ENCODE measurements around the gene SETX. TPM values are rescaled to one million over a fixed set of nuclear protein-coding genes. Genes with fewer than 3 reads are reported as not detected.

The SETX gene
- total and polyA plus RNA-seq, 10 of the 15 experiments (the other 5 are each of a cell fraction or from before 2014, with no cell fraction given) = 15.8 to 75.7 (median 37.0) TPM

GRCh38 chr9:132333556-132333955, 21.2 kb downstream of the SETX start (continued):
- TF ChIP-seq, protein P1, sequence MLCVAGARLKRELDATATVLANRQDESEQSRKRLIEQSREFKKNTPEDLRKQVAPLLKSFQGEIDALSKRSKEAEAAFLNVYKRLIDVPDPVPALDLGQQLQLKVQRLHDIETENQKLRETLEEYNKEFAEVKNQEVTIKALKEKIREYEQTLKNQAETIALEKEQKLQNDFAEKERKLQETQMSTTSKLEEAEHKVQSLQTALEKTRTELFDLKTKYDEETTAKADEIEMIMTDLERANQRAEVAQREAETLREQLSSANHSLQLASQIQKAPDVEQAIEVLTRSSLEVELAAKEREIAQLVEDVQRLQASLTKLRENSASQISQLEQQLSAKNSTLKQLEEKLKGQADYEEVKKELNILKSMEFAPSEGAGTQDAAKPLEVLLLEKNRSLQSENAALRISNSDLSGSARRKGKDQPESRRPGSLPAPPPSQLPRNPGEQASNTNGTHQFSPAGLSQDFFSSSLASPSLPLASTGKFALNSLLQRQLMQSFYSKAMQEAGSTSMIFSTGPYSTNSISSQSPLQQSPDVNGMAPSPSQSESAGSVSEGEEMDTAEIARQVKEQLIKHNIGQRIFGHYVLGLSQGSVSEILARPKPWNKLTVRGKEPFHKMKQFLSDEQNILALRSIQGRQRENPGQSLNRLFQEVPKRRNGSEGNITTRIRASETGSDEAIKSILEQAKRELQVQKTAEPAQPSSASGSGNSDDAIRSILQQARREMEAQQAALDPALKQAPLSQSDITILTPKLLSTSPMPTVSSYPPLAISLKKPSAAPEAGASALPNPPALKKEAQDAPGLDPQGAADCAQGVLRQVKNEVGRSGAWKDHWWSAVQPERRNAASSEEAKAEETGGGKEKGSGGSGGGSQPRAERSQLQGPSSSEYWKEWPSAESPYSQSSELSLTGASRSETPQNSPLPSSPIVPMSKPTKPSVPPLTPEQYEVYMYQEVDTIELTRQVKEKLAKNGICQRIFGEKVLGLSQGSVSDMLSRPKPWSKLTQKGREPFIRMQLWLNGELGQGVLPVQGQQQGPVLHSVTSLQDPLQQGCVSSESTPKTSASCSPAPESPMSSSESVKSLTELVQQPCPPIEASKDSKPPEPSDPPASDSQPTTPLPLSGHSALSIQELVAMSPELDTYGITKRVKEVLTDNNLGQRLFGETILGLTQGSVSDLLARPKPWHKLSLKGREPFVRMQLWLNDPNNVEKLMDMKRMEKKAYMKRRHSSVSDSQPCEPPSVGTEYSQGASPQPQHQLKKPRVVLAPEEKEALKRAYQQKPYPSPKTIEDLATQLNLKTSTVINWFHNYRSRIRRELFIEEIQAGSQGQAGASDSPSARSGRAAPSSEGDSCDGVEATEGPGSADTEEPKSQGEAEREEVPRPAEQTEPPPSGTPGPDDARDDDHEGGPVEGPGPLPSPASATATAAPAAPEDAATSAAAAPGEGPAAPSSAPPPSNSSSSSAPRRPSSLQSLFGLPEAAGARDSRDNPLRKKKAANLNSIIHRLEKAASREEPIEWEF (IDR thresholded peaks at IDR 0.05; ENCODE audit: insufficient replicate concordance, low read depth, low read length) = no peak
- TF ChIP-seq BACH1 (IDR thresholded peaks at IDR 0.05; ENCODE audit: borderline replicate concordance) (no peak), STAT1 (conservative IDR thresholded peaks at IDR 0.05) (no peak), ATF2 (IDR thresholded peaks at IDR 0.05; ENCODE audit: low read length) (no peak), ZZZ3 (IDR thresholded peaks at IDR 0.05; ENCODE audit: control insufficient read depth, insufficient read length, low read depth) (no peak)

- no peak overlapping the region for H3K27ac ChIP-seq (ENCODE audit: control insufficient read depth, insufficient read depth)
These were observed 26.2 kb downstream of the SETX start for GRCh38 chr9:132328580-132328979.

More at GRCh38 chr9:132328580-132328979, 26.2 kb downstream of the SETX start:
- Histone ChIP-seq H3K9me3 (replicated peaks; ENCODE audit: control insufficient read depth, insufficient read depth, low read length) (no peaks in the 10 kb centered on the region; the same call in 2 of the 3 replicates), H2AFZ (ENCODE audit: control insufficient read depth, low read depth, low read length) (no peak overlapping the region), H3K4me2 (ENCODE audit: control insufficient read depth, insufficient read depth) (no peak overlapping the region), H3K79me2 (ENCODE audit: control insufficient read depth, insufficient read depth, low read length) (no peaks in the 10 kb centered on the region; the same call in none of the 2 replicates), H3K4me3 (no peak overlapping the region), H3K4me1 (ENCODE audit: control insufficient read depth, insufficient read depth, low read length) (no peaks in the 10 kb centered on the region), H3K9ac (ENCODE audit: control insufficient read depth, insufficient read depth, low read length) (no peak overlapping the region), H3K36me3 (ENCODE audit: control insufficient read depth in 2 of 2, insufficient read depth in 2 of 2, low read length in 1 of 2) (peaks cover 9 to 61% of the 10 kb centered on the region in 2 experiments), H3K27me3 (replicated peaks in 1 of 2; ENCODE audit: control insufficient read depth in 2 of 2, insufficient read depth in 2 of 2, low read length in 1 of 2) (no peaks in the 10 kb centered on the region), H4K20me1 (ENCODE audit: control insufficient read depth, insufficient read depth) (no peaks in the 10 kb centered on the region)
- no peak for FAIRE-seq
- no peak for DNase-seq (ENCODE audit: low read depth, low spot score)
- intact Hi-C loops (cut with micrococcal nuclease; ENCODE audit: unreplicated experiment) = no loop called here
- no TSS peak for BruUV-seq (replicated peaks)
- ATAC-seq = no peak
- in situ Hi-C loops (cut with MboI) = no loop called here
- ChIA-PET SMC1A (ENCODE audit: uncharacterized antibody, unreplicated experiment) (no interaction called here), CTCF (interaction anchor here (1.4 to 1.6 kb wide), 2 partner anchors 23 to 24 kb away, joined by 3 read pairs; no protein-coding TSS in a partner anchor), RAD21 (ENCODE audit: unreplicated experiment) (no interaction called here), POLR2A (no interaction called here)
- TF ChIP-seq CREM (IDR thresholded peaks at IDR 0.05; ENCODE audit: low read depth) (no peak), PAX8 (IDR thresholded peaks at IDR 0.05) (no peak), JUND (IDR thresholded peaks at IDR 0.05; ENCODE audit: low read depth, low read length) (no peak), RAD21 (IDR thresholded peaks at IDR 0.05; ENCODE audit: insufficient read depth, low read depth, low read length) (no peak), ZNF24 (IDR thresholded peaks at IDR 0.05) (no peak), ZNF217 (IDR thresholded peaks at IDR 0.05) (no peak), BHLHE40 (IDR thresholded peaks at IDR 0.05; ENCODE audit: borderline replicate concordance in 1 of 2, low read depth in 2 of 2, low read length in 1 of 2) (no peak), FOXM1 (IDR thresholded peaks at IDR 0.05; ENCODE audit: low read depth, low read length) (no peak), ZBTB33 (IDR thresholded peaks at IDR 0.05) (no peak), TARDBP (IDR thresholded peaks at IDR 0.05; ENCODE audit: borderline replicate concordance) (no peak), POLR2AphosphoS5 (IDR thresholded peaks at IDR 0.05; ENCODE audit: low read length) (no peak), RUNX3 (IDR thresholded peaks at IDR 0.05; ENCODE audit: low read length) (no peak)
- WGBS (ENCODE audit: insufficient coverage, insufficient replicate concordance, low lambda C conversion rate, missing lambda C conversion rate) = 98% methylated on average over 4 of the region's 4 CpGs

Data from GM12878 (cell line).